Epidermal melanocyte (primary cell): ENCODE measurements around the gene SIGLEC1.

Source experiments
- DNase-seq: peaks from one replicate; pipeline ENCODE4 v3.0.0; 2011; ENCODE audit warnings: low spot score; ENCODE audit not compliant: insufficient read length

SIGLEC1 gene

GRCh38 chr20:3701061-3701998 is 11.1 kb downstream of the SIGLEC1 start:
- DNase-seq = no peak

DNA sequence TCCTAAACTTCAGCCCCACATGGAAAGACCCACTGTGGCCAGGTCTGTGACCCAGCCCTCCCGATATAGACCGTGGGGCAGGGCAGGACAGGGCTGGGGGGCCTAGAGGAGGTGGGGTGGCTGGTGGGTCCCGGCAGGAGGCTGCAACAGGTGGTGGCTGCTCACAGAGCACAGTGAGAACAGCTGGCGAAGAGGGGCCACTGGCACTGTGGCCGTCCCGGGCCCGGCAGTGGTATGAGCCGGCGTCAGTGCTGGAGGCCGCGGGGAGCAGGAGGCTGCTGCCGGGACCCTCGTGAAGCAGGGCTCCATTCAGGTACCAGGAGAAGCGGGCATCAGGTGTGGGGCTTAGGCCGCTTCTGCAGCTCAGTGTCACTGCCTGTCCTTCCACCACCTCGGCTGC is 13.4 kb downstream of the SIGLEC1 start:
- DNase-seq = no peak

DNA sequence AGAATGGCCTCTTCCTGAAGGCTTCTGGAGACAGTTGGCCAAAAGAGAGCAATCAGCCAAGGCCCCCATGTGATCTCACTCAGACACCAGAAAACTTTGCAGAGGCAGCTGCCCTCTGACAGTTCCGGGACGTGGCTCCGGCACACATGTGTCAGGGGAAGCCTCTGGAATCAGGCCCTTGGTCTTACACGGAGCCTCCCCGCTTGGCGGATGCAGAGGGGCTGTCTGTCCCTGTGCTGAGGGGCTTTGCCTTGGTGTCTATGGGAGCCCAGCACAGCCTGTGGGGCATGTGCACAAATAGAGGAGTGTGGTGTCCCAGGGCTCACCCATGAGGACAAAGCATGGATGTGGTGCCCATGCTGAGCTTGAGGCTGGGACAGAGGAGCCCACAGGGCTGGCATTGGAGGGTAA is 13.8 kb downstream of the SIGLEC1 start:
- no peak for DNase-seq

GRCh38 chr20:3697588-3698305 is 14.7 kb downstream of the SIGLEC1 start:
- DNase-seq = no peak

GRCh38 chr20:3696745-3697587 is 15.4 kb downstream of the SIGLEC1 start:
- no peak for DNase-seq

DNA sequence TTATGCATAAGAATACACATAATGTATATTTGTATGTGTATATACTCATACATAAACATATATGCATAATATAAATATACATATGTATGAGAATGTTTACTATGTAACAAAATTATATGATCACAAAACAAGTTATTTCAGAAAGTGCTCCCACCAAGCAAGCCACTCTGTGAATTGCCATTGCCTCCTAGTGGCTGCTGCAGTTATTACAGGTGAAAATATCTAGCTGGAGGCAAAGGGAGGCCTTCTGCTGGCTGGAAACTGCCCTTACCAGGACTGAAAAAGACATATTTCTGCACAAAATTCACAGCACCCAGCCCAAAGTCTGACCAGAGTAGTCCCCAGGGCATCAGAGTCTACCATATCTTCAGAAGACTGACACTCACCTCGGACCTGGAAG is 16.2 kb downstream of the SIGLEC1 start:
- DNase-seq = no peak

GRCh38 chr20:3694864-3695263 is 17.5 kb downstream of the SIGLEC1 start:
- no peak for DNase-seq

DNA sequence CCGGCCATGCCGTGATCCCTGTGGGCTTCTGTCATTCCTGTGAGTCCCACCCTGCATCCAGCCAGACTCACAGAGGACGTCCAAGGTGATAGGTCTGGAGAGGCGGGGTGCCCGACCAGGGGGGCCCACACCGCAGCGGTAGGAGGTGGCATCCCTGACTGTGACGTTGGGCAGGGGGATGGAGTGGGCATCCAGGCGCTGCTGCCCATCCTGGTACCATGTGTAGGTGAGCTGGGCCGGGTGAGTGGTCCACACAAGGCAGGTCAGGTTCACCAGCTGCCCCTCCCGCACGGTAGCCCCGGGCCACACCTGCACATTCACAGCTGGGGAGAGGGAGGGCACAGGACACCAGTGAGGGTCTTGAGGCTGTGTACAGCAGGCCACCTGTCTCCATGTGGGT is 19.0 kb downstream of the SIGLEC1 start:
- no peak for DNase-seq

DNA sequence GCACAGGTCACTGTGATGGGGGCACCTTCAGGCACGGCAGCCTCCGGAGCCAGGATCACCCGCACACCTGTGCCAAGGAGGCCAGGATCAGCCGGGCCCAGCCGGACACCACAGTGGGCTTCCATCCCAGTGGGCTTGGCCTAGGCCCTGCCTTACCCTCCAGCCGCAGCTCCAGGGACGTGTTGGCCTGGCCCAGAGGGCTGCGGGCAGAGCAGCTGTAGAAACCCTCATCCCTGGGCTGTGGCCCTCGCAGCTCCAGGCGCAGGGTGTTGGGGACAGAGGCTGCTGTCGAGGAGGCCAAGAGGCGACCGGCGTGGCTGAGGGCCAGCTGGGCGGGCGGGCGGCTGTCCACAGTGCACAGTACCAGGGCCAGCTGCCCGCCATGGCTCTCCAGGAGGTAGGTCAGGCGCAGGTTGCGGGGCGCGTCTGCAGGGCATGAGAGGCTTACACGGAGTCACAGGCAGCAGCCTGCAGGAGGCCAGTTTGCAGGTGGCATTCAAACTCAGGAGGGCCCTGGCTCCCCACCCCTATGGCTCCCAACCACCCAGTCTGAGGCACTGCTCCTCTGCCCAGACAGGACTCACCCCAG is 19.6 kb downstream of the SIGLEC1 start:
- DNase-seq = no peak

DNA sequence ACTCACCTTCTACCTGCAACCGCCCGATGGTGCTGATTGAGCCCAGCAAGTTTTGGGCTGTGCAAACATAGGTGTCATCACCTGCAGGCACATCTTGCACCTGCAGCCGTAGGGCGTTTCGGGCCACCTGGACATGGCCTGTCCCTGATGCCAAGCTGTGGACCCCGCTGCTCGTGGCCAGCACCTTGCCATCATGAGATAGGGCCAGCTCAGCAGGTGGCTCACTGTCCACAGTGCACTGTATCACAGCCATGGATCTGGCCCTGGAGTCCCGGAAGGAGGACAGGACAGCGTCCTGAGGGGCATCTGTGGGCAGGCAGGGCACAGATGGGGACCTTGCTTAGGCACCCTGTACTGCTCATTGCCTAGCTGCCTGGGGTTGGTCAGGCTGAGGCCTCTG is 20.5 kb downstream of the SIGLEC1 start:
- no peak for DNase-seq

GRCh38 chr20:3691306-3691705 is 21.1 kb downstream of the SIGLEC1 start:
- DNase-seq = no peak

DNA sequence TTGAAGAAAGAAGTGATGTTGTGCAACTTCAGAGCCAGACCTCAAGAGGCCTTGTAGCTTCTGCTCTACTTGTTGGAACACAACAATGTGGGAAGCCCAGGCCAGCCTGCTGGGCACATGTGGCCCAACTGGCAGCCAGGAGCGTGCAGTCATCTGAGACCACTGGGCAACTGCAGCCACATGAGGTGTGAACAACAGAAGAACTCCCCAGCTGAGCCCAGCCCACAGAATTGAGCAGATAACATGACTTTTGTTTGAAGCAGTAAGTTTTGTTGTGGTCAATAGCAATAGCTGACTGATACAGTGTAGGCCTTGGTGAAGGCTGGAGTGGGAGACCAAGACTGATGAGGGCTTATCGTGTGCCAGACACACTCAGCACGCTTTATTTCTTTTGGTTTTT is 22.0 kb downstream of the SIGLEC1 start:
- DNase-seq = no peak

- no peak for DNase-seq
Measured at GRCh38 chr20:3689978-3690377, 22.4 kb downstream of the SIGLEC1 start.

- peak; percentile 64 for DNase-seq
Measured at GRCh38 chr20:3687655-3688054, 24.7 kb downstream of the SIGLEC1 start.

- DNase-seq = peak; percentile 84
Measured at GRCh38 chr20:3686867-3687321, 25.5 kb downstream of the SIGLEC1 start.

- no peak for DNase-seq
Measured at GRCh38 chr20:3686421-3686820, 26.0 kb downstream of the SIGLEC1 start.

DNA sequence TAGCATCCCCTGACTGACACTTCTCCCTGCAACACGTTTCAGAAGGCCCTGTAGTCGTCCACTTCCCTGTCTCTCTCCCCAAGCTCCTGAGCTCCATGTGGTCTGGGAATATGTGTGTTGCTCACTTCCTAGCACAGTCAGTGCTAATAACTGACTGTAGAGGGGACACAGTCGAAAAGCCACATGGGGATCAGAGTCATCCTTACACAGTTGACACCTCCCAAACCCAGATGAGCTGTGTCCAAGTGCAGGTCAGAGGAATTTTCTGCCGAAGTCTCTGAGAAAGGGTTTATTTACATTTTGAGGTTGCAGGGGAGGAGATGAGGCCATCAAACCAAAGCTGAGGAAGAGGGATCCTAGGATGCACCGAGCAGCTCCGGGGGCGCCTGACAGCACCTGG is 27.1 kb downstream of the SIGLEC1 start:
- DNase-seq = no peak

DNA sequence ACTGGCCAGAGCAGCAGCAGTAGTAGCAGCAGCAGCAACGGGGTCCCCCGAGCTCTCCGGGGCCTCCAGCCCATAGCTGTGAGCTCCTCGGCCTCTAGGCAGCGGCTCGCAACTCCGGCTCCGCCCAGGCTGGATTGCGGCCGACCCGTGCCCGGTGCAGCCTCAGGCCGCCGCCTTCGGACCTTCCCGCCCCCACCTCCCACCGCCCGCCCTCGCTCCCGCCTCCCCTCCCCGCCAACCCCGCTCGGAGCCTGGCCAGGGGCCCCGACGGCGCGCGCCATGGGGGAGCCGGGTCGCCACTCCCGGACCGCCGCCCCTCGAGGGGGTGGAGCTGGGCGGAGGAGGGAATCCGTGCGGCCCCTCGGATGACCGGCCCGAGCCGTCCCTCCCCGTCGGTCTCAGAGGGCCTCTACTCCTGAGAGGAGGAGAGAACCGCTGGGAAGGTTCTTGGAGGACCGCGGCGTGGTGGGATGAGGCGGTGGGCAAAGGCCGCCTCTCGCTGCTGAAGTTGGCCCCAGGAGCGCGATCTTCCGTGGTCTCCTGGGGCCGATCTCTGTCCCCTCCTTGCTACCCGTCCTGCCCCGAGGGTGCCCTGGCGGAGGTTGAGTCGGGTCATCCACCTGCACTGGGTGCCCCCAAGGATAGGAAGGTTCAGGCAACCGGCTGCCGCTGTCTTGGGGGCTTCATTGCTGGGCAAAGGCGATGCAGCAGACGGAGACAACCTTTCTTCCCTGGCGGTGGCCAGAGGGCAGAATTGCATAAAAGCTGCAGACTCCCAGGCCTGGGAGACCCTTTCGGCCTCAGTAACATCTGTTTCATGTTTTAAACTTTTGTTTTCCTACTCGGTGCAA is 30.2 kb downstream of the SIGLEC1 start, which contains the start of gene ADAM33:
ADAM33 (minus strand) TSS at position 80 of the 851 bp plus-strand sequence; CDS start at position 74, 6 bp downstream.
- peak; percentile 65 for DNase-seq

- no peak for DNase-seq
Measured at GRCh38 chr20:3681352-3681930, 31.0 kb downstream of the SIGLEC1 start.
